IMR-90 (cell line): ENCODE measurements around the gene FEM1A. TPM values are rescaled to one million over a fixed set of nuclear protein-coding genes. Genes with fewer than 3 reads are reported as not detected.
A peak's percentile ranks its signal among the peaks of the same experiment; 100 is the strongest.

Source experiments
- ATAC-seq: fragments of 200-7000 bp; cut with Tn5 transposase; 2 replicates; pipeline ENCODE4 v1.9.1; 2020; ENCODE audit warnings: low read depth, mild to moderate bottlenecking, moderate library complexity
- BruUV-seq: library from RNA; stranded (reverse); fragments of 400-500 nt; replicated peaks from 2 replicates; lab custom pipeline; 2021; lab: Mats Ljungman, UMichigan
- CTCF ChIA-PET: fragments of 300-600 bp; formaldehyde crosslinking; extraction: SDS; loops from one replicate; lab custom pipeline; 2021; ENCODE audit warnings: antibody characterized with exemption; lab: Yijun Ruan, JAX
- POLR2A ChIA-PET: fragments of 300-600 bp; sonication (Branson Sonifier 250); formaldehyde crosslinking; loops from one replicate; lab custom pipeline; 2022; ENCODE audit warnings: antibody characterized with exemption; ENCODE audit not compliant: unreplicated experiment; lab: Charles Lee
- DNase-seq: peaks from one replicate; pipeline ENCODE4 v3.0.0; 2013
- H2AFZ ChIP-seq: replicated peaks from 2 replicates; pipeline ENCODE3; 2013; ENCODE audit warnings: low read length, mild to moderate bottlenecking; ENCODE audit not compliant: poor library complexity
- H2AK5ac ChIP-seq: 2 replicates; pipeline ENCODE4 v1.6.1; 2013; ENCODE audit warnings: low read depth, low read length, inconsistent platforms
- H2AK9ac ChIP-seq: replicated peaks from 2 replicates; pipeline ENCODE3; 2013; ENCODE audit warnings: mild to moderate bottlenecking, low read depth, low read length, moderate library complexity; ENCODE audit not compliant: poor library complexity
- H2BK120ac ChIP-seq: 2 replicates; pipeline ENCODE4 v1.6.1; 2013; ENCODE audit warnings: low read depth, low read length, inconsistent platforms
- H2BK15ac ChIP-seq: 3 replicates; pipeline ENCODE4 v1.6.1; 2013; ENCODE audit warnings: low read depth, low read length, inconsistent platforms
- H2BK20ac ChIP-seq: 2 replicates; pipeline ENCODE4 v1.6.1; 2013; ENCODE audit warnings: low read depth, mild to moderate bottlenecking, inconsistent platforms, low read length, moderate library complexity
- H2BK5ac ChIP-seq: 2 replicates; pipeline ENCODE4 v1.6.1; 2013; ENCODE audit warnings: mild to moderate bottlenecking, low read depth, low read length, inconsistent platforms; ENCODE audit not compliant: poor library complexity, severe bottlenecking
- H3K14ac ChIP-seq: replicated peaks from 2 replicates; pipeline ENCODE4 v1.6.1; 2013; ENCODE audit warnings: low read depth, low read length, inconsistent platforms
- H3K18ac ChIP-seq: 2 replicates; pipeline ENCODE4 v1.6.1; 2013; ENCODE audit warnings: low read depth, low read length, control low read depth
- H3K23ac ChIP-seq: 2 replicates; pipeline ENCODE4 v1.6.1; 2013; ENCODE audit warnings: low read depth, low read length, inconsistent platforms
- H3K27ac ChIP-seq: 2 replicates; pipeline ENCODE4 v1.5.1; 2013; ENCODE audit warnings: mild to moderate bottlenecking, control low read depth, low read length; ENCODE audit not compliant: insufficient read depth
- H3K27me3 ChIP-seq: 2 replicates; pipeline ENCODE4 v1.6.1; 2013; ENCODE audit warnings: low read length; ENCODE audit not compliant: control insufficient read depth, insufficient read depth
- H3K36me3 ChIP-seq: 2 replicates; pipeline ENCODE4 v1.6.1; 2013; ENCODE audit warnings: low read length, mixed read lengths; ENCODE audit not compliant: control insufficient read depth, insufficient read depth
- H3K4ac ChIP-seq: 2 replicates; pipeline ENCODE4 v1.6.1; 2013; ENCODE audit warnings: low read depth, low read length, inconsistent platforms
- H3K4me1 ChIP-seq: 2 replicates; pipeline ENCODE4 v1.6.1; 2013; ENCODE audit warnings: low read length, mixed read lengths; ENCODE audit not compliant: control insufficient read depth, insufficient read depth
- H3K4me2 ChIP-seq: 2 replicates; pipeline ENCODE4 v1.6.1; 2013; ENCODE audit warnings: low read depth, mild to moderate bottlenecking, control low read depth, low read length, moderate library complexity
- H3K4me3 ChIP-seq: 2 replicates; pipeline ENCODE4 v1.5.1; 2013; ENCODE audit warnings: low read depth, mild to moderate bottlenecking, control low read depth, low read length, moderate library complexity; ENCODE audit not compliant: insufficient read depth
- H3K56ac ChIP-seq: 2 replicates; pipeline ENCODE4 v1.6.1; 2013; ENCODE audit warnings: low read length, inconsistent platforms; ENCODE audit not compliant: insufficient read depth; ENCODE audit errors: extremely low read depth
- H3K79me1 ChIP-seq, 2 experiments: 2 replicates each; pipeline ENCODE4 v1.6.1; 2013; ENCODE audit warnings: low read length in 2 of 2, inconsistent platforms in 1 of 2, low read depth in 1 of 2
- H3K9ac ChIP-seq: 2 replicates; pipeline ENCODE4 v1.6.1; 2013; ENCODE audit warnings: low read depth, low read length, control low read depth
- H3K9me1 ChIP-seq: 2 replicates; pipeline ENCODE4 v1.6.1; 2013; ENCODE audit warnings: low read length, inconsistent platforms; ENCODE audit not compliant: insufficient read depth
- H3K9me3 ChIP-seq: 2 replicates; pipeline ENCODE4 v1.6.1; 2013; ENCODE audit warnings: low read length; ENCODE audit not compliant: control insufficient read depth, insufficient read depth
- H4K20me1 ChIP-seq: 2 replicates; pipeline ENCODE4 v1.6.1; 2013; ENCODE audit warnings: low read length, inconsistent platforms; ENCODE audit not compliant: insufficient read depth
- H4K5ac ChIP-seq: 2 replicates; pipeline ENCODE4 v1.6.1; 2013; ENCODE audit warnings: mild to moderate bottlenecking, low read depth, low read length, control low read depth
- H4K8ac ChIP-seq, 2 experiments: 2 replicates each; pipeline ENCODE4 v1.6.1; 2013; ENCODE audit warnings: low read depth in 2 of 2, low read length in 2 of 2, control low read depth in 1 of 2, inconsistent platforms in 1 of 2
- H4K91ac ChIP-seq: 2 replicates; pipeline ENCODE4 v1.6.1; 2013; ENCODE audit warnings: low read depth, low read length, inconsistent platforms; ENCODE audit not compliant: insufficient read depth
- BHLHE40 ChIP-seq: fragments of 150-350 bp; IDR thresholded peaks from 2 replicates; pipeline ENCODE4 v1.6.1; 2016; ENCODE audit warnings: mild to moderate bottlenecking, low read depth, low read length
- CEBPB ChIP-seq: IDR thresholded peaks from 2 replicates; pipeline ENCODE4 v1.6.1; 2012; ENCODE audit warnings: low read depth, low read length, improper control_type of control experiment
- CHD1 ChIP-seq: IDR thresholded peaks from 2 replicates; pipeline ENCODE4 v1.6.1; 2012; ENCODE audit warnings: low read depth, low read length, improper control_type of control experiment
- CTCF ChIP-seq: conservative IDR thresholded peaks from 2 replicates; pipeline ENCODE4 v1.5.1; 2012; ENCODE audit warnings: mild to moderate bottlenecking, low read depth, low read length, improper control_type of control experiment
- ELK1 ChIP-seq: fragments of 150-350 bp; IDR thresholded peaks from 2 replicates; pipeline ENCODE4 v1.6.1; 2016; ENCODE audit warnings: low read depth, mild to moderate bottlenecking, low read length, moderate library complexity, borderline replicate concordance
- FOS ChIP-seq: fragments of 150-350 bp; IDR thresholded peaks from 2 replicates; pipeline ENCODE4 v1.6.1; 2016; ENCODE audit warnings: low read depth, low read length
- MAFK ChIP-seq: IDR thresholded peaks from 2 replicates; pipeline ENCODE4 v1.6.1; 2012; ENCODE audit warnings: low read depth, low read length, improper control_type of control experiment
- MAZ ChIP-seq: IDR thresholded peaks from 2 replicates; pipeline ENCODE4 v1.6.1; 2012; ENCODE audit warnings: low read depth, mild to moderate bottlenecking, low read length, improper control_type of control experiment, moderate library complexity, borderline replicate concordance
- MXI1 ChIP-seq: IDR thresholded peaks from 2 replicates; pipeline ENCODE4 v1.6.1; 2012; ENCODE audit warnings: low read depth, mild to moderate bottlenecking, low read length, moderate library complexity, borderline replicate concordance
- NFE2L2 ChIP-seq: fragments of 150-350 bp; IDR thresholded peaks from 2 replicates; pipeline ENCODE4 v1.6.1; 2016; ENCODE audit warnings: low read depth, mild to moderate bottlenecking, low read length
- POLR2A ChIP-seq: IDR thresholded peaks from 2 replicates; pipeline ENCODE4 v1.6.1; 2012; ENCODE audit warnings: mild to moderate bottlenecking, low read depth, low read length
- RAD21 ChIP-seq: IDR thresholded peaks from 2 replicates; pipeline ENCODE4 v1.6.1; 2012; ENCODE audit warnings: low read length, improper control_type of control experiment
- RCOR1 ChIP-seq: IDR thresholded peaks from 2 replicates; pipeline ENCODE4 v1.6.1; 2012; ENCODE audit warnings: mild to moderate bottlenecking, low read length, improper control_type of control experiment; ENCODE audit not compliant: insufficient replicate concordance
- RFX5 ChIP-seq: IDR thresholded peaks from 2 replicates; pipeline ENCODE4 v1.8.0; 2012; ENCODE audit warnings: low read depth, mild to moderate bottlenecking, low read length, moderate library complexity
- SMC3 ChIP-seq: fragments of 150-350 bp; IDR thresholded peaks from 2 replicates; pipeline ENCODE4 v1.6.1; 2016; ENCODE audit warnings: low read depth, mild to moderate bottlenecking, antibody characterized with exemption, low read length, moderate library complexity
- USF2 ChIP-seq: fragments of 150-350 bp; IDR thresholded peaks from 2 replicates; pipeline ENCODE4 v1.6.1; 2017; ENCODE audit warnings: mild to moderate bottlenecking, antibody characterized with exemption, low read length, low read depth
- WGBS, 2 experiments: methylation state at CpG; one replicate each; pipeline versions ENCODE4 v1.1.5 to v1.1.7; 2013; ENCODE audit warnings: missing lambda C conversion rate in 2 of 2; ENCODE audit not compliant: insufficient read length in 1 of 2; ENCODE audit errors: extremely low coverage in 2 of 2; 5-methylcytosine and 5-hydroxymethylcytosine counted together
- dilution Hi-C: fragments of 300-500 bp; cut with HindIII; formaldehyde crosslinking; loops from one replicate; pipeline ENCODE4 v1.14.3; 2018; ENCODE audit warnings: low sequenced_read_pairs; ENCODE audit not compliant: unreplicated experiment
- in situ Hi-C: fragments of 300-500 bp; cut with MboI; formaldehyde crosslinking; loops from 3 replicates; pipeline ENCODE4 v1.14.3; 2019; ENCODE audit warnings: low sequenced_read_pairs, inconsistent platforms, mixed read lengths
- intact Hi-C: fragments of 100-400 bp; cut with micrococcal nuclease; formaldehyde crosslinking; loops from 2 replicates; pipeline ENCODE4 v1.10.0; 2022
- polyA plus RNA-seq, 3 experiments: library from polyadenylated mRNA; depleted of rRNA; stranded (reverse); fragments of >200 nt; gene quantifications; 2 replicates each; pipeline ENCODE4 v1.2.3, GENCODE V29; 2012; ENCODE audit warnings: low replicate concordance in 1 of 3
- total RNA-seq: library from RNA; depleted of rRNA; stranded (reverse); fragments of >200 nt; gene quantifications from 2 replicates; pipeline ENCODE4 v1.2.3, GENCODE V29; 2012

Gene FEM1A
- total and polyA plus RNA-seq, 2 of the 4 experiments (the other 2 are of a cell fraction), result 5.3 to 8.8 TPM

- Histone ChIP-seq H3K56ac (no peak overlapping the region), H4K8ac (no peak overlapping the region), H3K4me1 (peaks cover 11% of the 10 kb centered on the region), H3K4ac (no peak overlapping the region), H3K27me3 (no peaks in the 10 kb centered on the region), H2AFZ (no peak overlapping the region), H3K23ac (no peak overlapping the region), H2BK15ac (no peak overlapping the region), H4K91ac (no peak overlapping the region), H4K20me1 (peaks cover 18% of the 10 kb centered on the region; the same call in 1 of the 2 replicates), H3K14ac (no peak overlapping the region), H2AK9ac (no peak overlapping the region), H3K27ac (no peak overlapping the region), H3K9me1 (peaks cover 10% of the 10 kb centered on the region), H2BK120ac (no peak overlapping the region), H2AK5ac (0 out of 2 replicates have a peak overlapping the region, but pooled peaks have one; percentile 16), H2BK20ac (no peak overlapping the region), H3K9me3 (no peaks in the 10 kb centered on the region), H3K4me3 (no peak overlapping the region), H3K9ac (no peak overlapping the region), H3K79me1 (peaks cover 19 to 30% of the 10 kb centered on the region in 2 experiments), H3K18ac (no peak overlapping the region), H3K4me2 (no peak overlapping the region), H2BK5ac (no peak overlapping the region), H4K5ac (no peak overlapping the region), H3K36me3 (peaks cover 2% of the 10 kb centered on the region; the same call in 1 of the 2 replicates)
- CTCF ChIA-PET, result no interaction called here
- no TSS peak for BruUV-seq
- DNase-seq, result no peak
- POLR2A ChIA-PET, result interaction anchor here (0.6 kb wide), 1 partner anchor 31 kb away, joined by 20 read pairs; no protein-coding TSS in a partner anchor
- in situ Hi-C loops, result no loop called here
- dilution Hi-C loops, result no loop called here
- TF ChIP-seq POLR2A, result no peak
- no peak for TF ChIP-seq FOS
- no peak for TF ChIP-seq MAZ
- TF ChIP-seq BHLHE40, result no peak
- no peak for TF ChIP-seq RCOR1
- no peak for TF ChIP-seq CEBPB
- TF ChIP-seq SMC3, result no peak
- TF ChIP-seq USF2, result no peak
- TF ChIP-seq CTCF, result no peak
- no peak for TF ChIP-seq CHD1
- no peak for TF ChIP-seq MXI1
- TF ChIP-seq RFX5, result no peak
- TF ChIP-seq NFE2L2, result no peak
- no peak for TF ChIP-seq RAD21
- TF ChIP-seq MAFK, result no peak
- TF ChIP-seq ELK1, result no peak
- intact Hi-C loops, result no loop called here
- ATAC-seq, result no peak
- WGBS, 2 experiments, result no CpG with 5 or more reads among the region's 5 CpGs
Measured at GRCh38 chr19:4832776-4833175, 41.2 kb downstream of the FEM1A start.
